HepG2 (cell line): ENCODE measurements around the gene CRNKL1. TPM values are rescaled to one million over a fixed set of nuclear protein-coding genes. Genes with fewer than 3 reads are reported as not detected.

ENCODE experiments used
- AHDC1 ChIP-seq: sonication (generic); formaldehyde crosslinking; IDR thresholded peaks from 2 replicates; pipeline ENCODE4 v1.5.1; 2020; ENCODE audit warnings: mild to moderate bottlenecking, missing genetic modification reagents, borderline replicate concordance
- ATF2 ChIP-seq: sonication (generic); formaldehyde crosslinking; IDR thresholded peaks from 2 replicates; pipeline ENCODE4 v1.4.0; 2020; ENCODE audit warnings: missing genetic modification reagents
- CEBPZ ChIP-seq: IDR thresholded peaks from 2 replicates; pipeline ENCODE4 v1.6.1; 2012; ENCODE audit warnings: low read length, improper control_type of control experiment
- ETV6 ChIP-seq: sonication (generic); formaldehyde crosslinking; conservative IDR thresholded peaks from 2 replicates; pipeline ENCODE4 v1.4.0; 2020; ENCODE audit warnings: missing genetic modification reagents
- MIER2 ChIP-seq: IDR thresholded peaks from 2 replicates; pipeline ENCODE4 v1.6.1; 2016; ENCODE audit warnings: missing biosample characterization, missing genetic modification reagents
- PCBP2 ChIP-seq: fragments of 200-400 bp; formaldehyde crosslinking; optimal IDR thresholded peaks from 2 replicates; pipeline ENCODE3; 2018; ENCODE audit warnings: low read length, low read depth; ENCODE audit not compliant: poor library complexity, severe bottlenecking
- RBM22 ChIP-seq: fragments of 200-400 bp; formaldehyde crosslinking; optimal IDR thresholded peaks from 2 replicates; pipeline ENCODE3; 2017; ENCODE audit warnings: mild to moderate bottlenecking, low read length, moderate library complexity
- SMARCC2 ChIP-seq: fragments of 450-650 bp; IDR thresholded peaks from 2 replicates; pipeline ENCODE4 v1.6.1; 2017; ENCODE audit warnings: antibody characterized with exemption, mild to moderate bottlenecking
- TCF12 ChIP-seq, 2 experiments: fragments of 450-650 bp in 1 of 2; sonication (generic) in 1 of 2; formaldehyde crosslinking in 1 of 2; IDR thresholded peaks; 2 replicates each; pipeline versions ENCODE4 v1.6.1 to v1.8.0; 2017 to 2022; ENCODE audit warnings: antibody characterized with exemption in 1 of 2, mild to moderate bottlenecking in 1 of 2, missing genetic modification reagents in 1 of 2, moderate library complexity in 1 of 2
- YEATS4 ChIP-seq: sonication (generic); formaldehyde crosslinking; IDR thresholded peaks from 2 replicates; pipeline ENCODE4 v1.4.0; 2020; ENCODE audit warnings: missing genetic modification reagents, borderline replicate concordance
- ZFX ChIP-seq: sonication (generic); formaldehyde crosslinking; IDR thresholded peaks from 2 replicates; pipeline ENCODE4 v1.4.0; 2020; ENCODE audit warnings: mild to moderate bottlenecking, low read depth, missing genetic modification reagents, moderate library complexity
- ZNF749 ChIP-seq: sonication (generic); formaldehyde crosslinking; IDR thresholded peaks from 2 replicates; pipeline ENCODE4 v1.8.0; 2022; ENCODE audit warnings: mild to moderate bottlenecking, missing genetic modification reagents, moderate library complexity, borderline replicate concordance
- polyA plus RNA-seq, 8 experiments: library from polyadenylated mRNA; depleted of rRNA in 3 of 8; stranded (reverse) in 7 of 8; unstranded in 1 of 8; fragments of >200 nt; fragmentation: Illumina TruSeq in 4 of 8; extraction: Trizol in 4 of 8; gene quantifications; 2 replicates each; pipeline versions ENCODE4 v1.2.1 to v1.2.3, GENCODE V29; 2011 to 2016; ENCODE audit warnings: low read depth in 4 of 8, missing spikeins in 1 of 8, mixed read lengths in 1 of 8; ENCODE audit not compliant: insufficient read depth in 1 of 8
- total RNA-seq, 5 experiments: library from RNA; depleted of rRNA; stranded (reverse); fragments of >200 nt; fragmentation: Illumina TruSeq; extraction: Trizol; gene quantifications; 2 replicates each; pipeline ENCODE4 v1.2.3, GENCODE V29; 2016; ENCODE audit warnings: low read depth in 1 of 5
- TF ChIP-seq, protein P1 (sequence below): sonication (generic); formaldehyde crosslinking; IDR thresholded peaks from 2 replicates; pipeline ENCODE4 v1.5.1; 2020; ENCODE audit warnings: mild to moderate bottlenecking, missing genetic modification reagents, moderate library complexity

Gene CRNKL1
- total and polyA plus RNA-seq, 2 of the 13 experiments (the other 11 are each of a cell fraction or from before 2014, with no cell fraction given) = 12.3 to 64.5 TPM

DNA sequence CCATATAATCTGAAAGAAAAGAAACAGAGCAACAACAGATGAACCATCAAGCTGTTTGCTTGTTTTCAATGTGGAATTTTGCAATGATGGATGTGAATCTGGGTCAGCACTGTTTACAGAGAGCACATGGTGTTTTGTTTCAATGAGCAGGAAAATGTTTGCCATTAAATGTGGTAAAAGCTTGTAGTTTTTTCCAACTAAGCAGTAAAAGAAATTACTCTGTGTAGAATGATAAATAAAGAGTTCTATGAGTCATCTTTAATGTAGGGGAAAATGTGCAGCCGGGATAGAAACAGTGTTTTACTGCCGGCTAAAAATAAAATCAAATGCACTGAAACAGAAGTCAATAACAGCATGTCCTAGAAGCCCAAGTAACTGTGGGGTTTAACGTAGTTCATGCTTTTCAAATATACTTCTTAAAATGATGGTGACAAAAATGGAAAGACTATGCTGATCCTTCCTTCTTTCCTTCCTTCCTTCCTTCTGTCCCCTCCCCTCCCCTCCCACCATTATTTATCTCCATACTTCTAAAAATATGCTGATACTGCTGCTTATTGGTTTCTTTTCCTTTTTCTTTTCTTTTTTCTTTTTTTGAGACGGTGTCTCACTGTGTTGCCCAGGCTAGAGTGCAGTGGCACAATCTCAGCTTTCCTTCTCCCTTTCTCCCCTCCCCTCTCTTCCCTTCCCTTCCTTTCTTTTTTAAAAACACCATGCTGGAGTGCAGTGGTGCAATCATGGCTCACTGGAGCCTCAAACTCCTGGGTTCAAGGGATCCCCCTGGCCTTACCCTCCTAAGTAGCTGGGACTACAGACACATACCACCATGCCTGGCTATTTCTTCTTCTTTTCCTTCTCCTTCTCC, 41.4 kb downstream of the CRNKL1 start (continued):
- TF ChIP-seq AHDC1 (CRISPR knock-in tag) (peak; percentile 87; the same call in 1 of the 2 replicates), CEBPZ (no peak), ZNF749 (CRISPR knock-in tag) (no peak), MIER2 (CRISPR knock-in tag) (no peak), YEATS4 (CRISPR knock-in tag) (peak; percentile 74; the same call in 1 of the 2 replicates), ETV6 (CRISPR knock-in tag) (no peak), ZFX (CRISPR knock-in tag) (no peak), ATF2 (CRISPR knock-in tag) (0 out of 2 replicates have a peak, but pooled peaks have one; percentile 14), SMARCC2 (no peak; the same call in 1 of the 2 replicates), TCF12 (IDR thresholded peaks at IDR 0.05) (no peak), TCF12 (CRISPR knock-in tag; IDR thresholded peaks at IDR 0.05) (no peak), PCBP2 (peak; percentile 19), RBM22 (no peak)
- TF ChIP-seq, protein P1, sequence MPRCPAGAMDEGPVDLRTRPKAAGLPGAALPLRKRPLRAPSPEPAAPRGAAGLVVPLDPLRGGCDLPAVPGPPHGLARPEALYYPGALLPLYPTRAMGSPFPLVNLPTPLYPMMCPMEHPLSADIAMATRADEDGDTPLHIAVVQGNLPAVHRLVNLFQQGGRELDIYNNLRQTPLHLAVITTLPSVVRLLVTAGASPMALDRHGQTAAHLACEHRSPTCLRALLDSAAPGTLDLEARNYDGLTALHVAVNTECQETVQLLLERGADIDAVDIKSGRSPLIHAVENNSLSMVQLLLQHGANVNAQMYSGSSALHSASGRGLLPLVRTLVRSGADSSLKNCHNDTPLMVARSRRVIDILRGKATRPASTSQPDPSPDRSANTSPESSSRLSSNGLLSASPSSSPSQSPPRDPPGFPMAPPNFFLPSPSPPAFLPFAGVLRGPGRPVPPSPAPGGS (CRISPR knock-in tag) = no peak
